SK-N-SH (cell line): ENCODE data around the gene NUTM2A.
"Not testable (repeated sequence)": the region's sequence is repeated elsewhere in the genome, so short reads cannot be mapped to it uniquely, and the experiment has no call there.

Experiments
- EZH2phosphoT487 ChIP-seq: fragments of 200-600 bp; sonication (generic); IDR thresholded peaks from 2 replicates; pipeline ENCODE4 v1.6.1; 2017; ENCODE audit warnings: low read depth, mixed run types, mild to moderate bottlenecking, antibody characterized with exemption, moderate library complexity, borderline replicate concordance
- GABPA ChIP-seq: IDR thresholded peaks from 2 replicates; pipeline ENCODE4 v1.4.0; 2012; ENCODE audit warnings: low read depth, mild to moderate bottlenecking
- POLR2AphosphoS5 ChIP-seq: IDR thresholded peaks from 2 replicates; pipeline ENCODE4 v1.6.1; 2012; ENCODE audit warnings: low read depth, low read length
- RCOR1 ChIP-seq: fragments of 150-350 bp; IDR thresholded peaks from 2 replicates; pipeline ENCODE4 v1.6.1; 2017; ENCODE audit warnings: antibody characterized with exemption, low read length
- SMC3 ChIP-seq: IDR thresholded peaks from 2 replicates; pipeline ENCODE4 v1.6.1; 2012; ENCODE audit warnings: low read depth, low read length, improper control_type of control experiment
- TAF1 ChIP-seq: IDR thresholded peaks from 2 replicates; pipeline ENCODE4 v1.6.1; 2012; ENCODE audit warnings: low read depth, mild to moderate bottlenecking, low read length, moderate library complexity, borderline replicate concordance
- TCF12 ChIP-seq: IDR thresholded peaks from 2 replicates; pipeline ENCODE4 v1.4.0; 2012
- TEAD4 ChIP-seq: IDR thresholded peaks from 2 replicates; pipeline ENCODE4 v1.4.0; 2012; ENCODE audit warnings: mild to moderate bottlenecking, borderline replicate concordance; ENCODE audit not compliant: insufficient read depth
- TF ChIP-seq, protein P1 (sequence below): fragments of 200-600 bp; sonication (generic); IDR thresholded peaks from 2 replicates; pipeline ENCODE4 v1.6.1; 2017; ENCODE audit warnings: antibody characterized with exemption, mild to moderate bottlenecking, moderate library complexity

DNA sequence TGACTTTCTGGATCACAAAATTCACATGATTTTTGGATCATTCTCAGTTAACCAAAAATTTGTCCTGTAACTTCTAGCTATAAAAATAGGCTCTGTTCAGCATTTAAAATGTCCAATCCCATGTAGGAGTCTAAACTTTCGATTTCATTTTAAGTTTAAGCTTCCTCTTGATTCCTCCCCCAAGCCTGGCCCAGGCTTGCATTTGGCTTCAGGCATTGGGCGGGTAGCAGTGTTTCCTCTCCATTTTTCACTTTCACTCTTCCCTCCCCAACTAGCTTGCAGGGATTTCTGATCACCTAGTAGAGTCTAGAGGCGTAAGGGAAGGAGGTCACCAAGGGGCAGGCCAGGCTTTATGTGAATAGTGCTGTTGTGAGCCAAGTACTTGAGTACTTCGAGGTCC is 20.4 kb upstream of the NUTM2A start:
- TF ChIP-seq, protein P1, sequence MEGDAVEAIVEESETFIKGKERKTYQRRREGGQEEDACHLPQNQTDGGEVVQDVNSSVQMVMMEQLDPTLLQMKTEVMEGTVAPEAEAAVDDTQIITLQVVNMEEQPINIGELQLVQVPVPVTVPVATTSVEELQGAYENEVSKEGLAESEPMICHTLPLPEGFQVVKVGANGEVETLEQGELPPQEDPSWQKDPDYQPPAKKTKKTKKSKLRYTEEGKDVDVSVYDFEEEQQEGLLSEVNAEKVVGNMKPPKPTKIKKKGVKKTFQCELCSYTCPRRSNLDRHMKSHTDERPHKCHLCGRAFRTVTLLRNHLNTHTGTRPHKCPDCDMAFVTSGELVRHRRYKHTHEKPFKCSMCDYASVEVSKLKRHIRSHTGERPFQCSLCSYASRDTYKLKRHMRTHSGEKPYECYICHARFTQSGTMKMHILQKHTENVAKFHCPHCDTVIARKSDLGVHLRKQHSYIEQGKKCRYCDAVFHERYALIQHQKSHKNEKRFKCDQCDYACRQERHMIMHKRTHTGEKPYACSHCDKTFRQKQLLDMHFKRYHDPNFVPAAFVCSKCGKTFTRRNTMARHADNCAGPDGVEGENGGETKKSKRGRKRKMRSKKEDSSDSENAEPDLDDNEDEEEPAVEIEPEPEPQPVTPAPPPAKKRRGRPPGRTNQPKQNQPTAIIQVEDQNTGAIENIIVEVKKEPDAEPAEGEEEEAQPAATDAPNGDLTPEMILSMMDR: not testable (repeated sequence)
- not testable (repeated sequence) for TF ChIP-seq POLR2AphosphoS5, TAF1, TEAD4, TCF12, RCOR1, SMC3, EZH2phosphoT487, GABPA
